Measurements from ENCODE around the gene ELOVL3. TPM values are rescaled to one million over a fixed set of nuclear protein-coding genes. Genes with fewer than 3 reads are reported as not detected.

Gene ELOVL3
- total RNA-seq, 1 experiment from 2014 or later = 0.17 TPM

- no peak for TF ChIP-seq PRRX2 (CRISPR knock-in tag; IDR thresholded peaks at IDR 0.05)
- TF ChIP-seq E2F4 (CRISPR knock-in tag; IDR thresholded peaks at IDR 0.05; ENCODE audit: borderline replicate concordance, low read depth) = no peak
- no peak for TF ChIP-seq ZNF232 (CRISPR knock-in tag; IDR thresholded peaks at IDR 0.05)
- no peak for TF ChIP-seq NFYB (CRISPR knock-in tag; conservative IDR thresholded peaks at IDR 0.05; ENCODE audit: low read depth)
- TF ChIP-seq FOXP1 (CRISPR knock-in tag; IDR thresholded peaks at IDR 0.05; ENCODE audit: borderline replicate concordance) = no peak
- no peak for TF ChIP-seq MYBL2 (CRISPR knock-in tag; IDR thresholded peaks at IDR 0.05)
- TF ChIP-seq CREM (CRISPR knock-in tag; IDR thresholded peaks at IDR 0.05) = no peak
These were observed 28.1 kb upstream of the ELOVL3 start (continued) for GRCh38 chr10:102198027-102198426.

- Mint-ChIP-seq H3K4me1 (no peaks in the 10 kb centered on the region), H3K27ac (no peak overlapping the region), H3K36me3 (peaks cover 26% of the 10 kb centered on the region), H3K9me3 (peaks cover 70% of the 10 kb centered on the region), H3K27me3 (ENCODE audit: low read depth) (peaks cover 57% of the 10 kb centered on the region), H3K4me3 (no peak overlapping the region)
- TF ChIP-seq SMAD3 (CRISPR knock-in tag; IDR thresholded peaks at IDR 0.05; ENCODE audit: borderline replicate concordance) = no peak
- TF ChIP-seq CREB1 (CRISPR knock-in tag; IDR thresholded peaks at IDR 0.05) = no peak
- no peak for TF ChIP-seq SMAD4 (CRISPR knock-in tag; IDR thresholded peaks at IDR 0.05)
- TF ChIP-seq E2F5 (CRISPR knock-in tag; IDR thresholded peaks at IDR 0.05) = no peak
- TF ChIP-seq PRDM15 (CRISPR knock-in tag; IDR thresholded peaks at IDR 0.05) = no peak
- TF ChIP-seq ELF4 (CRISPR knock-in tag; IDR thresholded peaks at IDR 0.05; ENCODE audit: low read depth) = no peak
- TF ChIP-seq ATF1 (CRISPR knock-in tag; IDR thresholded peaks at IDR 0.05) = no peak
- ChIA-PET CTCF (interaction anchor here (0.9 kb wide), 2 partner anchors 29 to 146 kb away, joined by 3 to 4 read pairs; no protein-coding TSS in a partner anchor), POLR2A (no interaction called here)
- ATAC-seq (no peak), DNase-seq (ENCODE audit: low spot score) (no peak)
These were observed 25.1 kb upstream of the ELOVL3 start for GRCh38 chr10:102200751-102201640.

GRCh38 chr10:102202386-102202785, 23.7 kb upstream of the ELOVL3 start:
- H3K4me1 Mint-ChIP-seq = no peaks in the 10 kb centered on the region
- peaks cover 48% of the 10 kb centered on the region for H3K27me3 Mint-ChIP-seq (ENCODE audit: low read depth)
- POLR2A ChIA-PET = no interaction called here
- peaks cover 26% of the 10 kb centered on the region for H3K36me3 Mint-ChIP-seq
- no peak overlapping the region for H3K4me3 Mint-ChIP-seq
- CTCF ChIA-PET = interaction anchor here (1.3 kb wide), 1 partner anchor 28 kb away, joined by 3 read pairs; no protein-coding TSS in a partner anchor
- no peak overlapping the region for H3K27ac Mint-ChIP-seq
- H3K9me3 Mint-ChIP-seq = peaks cover 65% of the 10 kb centered on the region
- DNase-seq (ENCODE audit: low spot score) = no peak
- ATAC-seq = no peak
- TF ChIP-seq ARID4B (CRISPR knock-in tag; IDR thresholded peaks at IDR 0.05; ENCODE audit: borderline replicate concordance) (no peak), PREB (CRISPR knock-in tag; IDR thresholded peaks at IDR 0.05; ENCODE audit: borderline replicate concordance) (no peak), ZNF671 (CRISPR knock-in tag; IDR thresholded peaks at IDR 0.05) (no peak), ZNF138 (CRISPR knock-in tag; conservative IDR thresholded peaks at IDR 0.05) (no peak), ZNF423 (CRISPR knock-in tag; IDR thresholded peaks at IDR 0.05) (no peak), NR1H2 (CRISPR knock-in tag; IDR thresholded peaks at IDR 0.05) (no peak), HMGA2 (CRISPR knock-in tag; IDR thresholded peaks at IDR 0.05) (no peak)
